CD14-positive monocyte (primary cell): ENCODE data around the gene EEF1AKMT1. TPM values are rescaled to one million over a fixed set of nuclear protein-coding genes. Genes with fewer than 3 reads are reported as not detected.

Experiments
- DNase-seq, 3 donors: peaks; one replicate each; pipeline ENCODE4 v3.0.0-alpha.2; 2011 to 2022
- H2AFZ ChIP-seq: 2 replicates; pipeline ENCODE4 v1.6.0; 2012; ENCODE audit warnings: mild to moderate bottlenecking, low read depth, low read length, inconsistent platforms; ENCODE audit not compliant: insufficient read depth, poor library complexity, severe bottlenecking
- H3K27ac ChIP-seq, 2 donors: 1 replicate in 1 of 2; 2 replicates in 1 of 2; pipeline ENCODE4 v1.5.1; 2012 to 2013; ENCODE audit warnings: low read length in 2 of 2, control low read depth in 1 of 2, inconsistent platforms in 1 of 2, low read depth in 1 of 2, mild to moderate bottlenecking in 1 of 2
- H3K27me3 ChIP-seq, 2 donors: one replicate each; pipeline versions ENCODE4 v1.6.0 to v1.6.1; 2011 to 2013; ENCODE audit warnings: low read length in 2 of 2; ENCODE audit not compliant: control insufficient read depth in 2 of 2, insufficient read depth in 2 of 2
- H3K36me3 ChIP-seq, 2 donors: replicated peaks in 1 of 2; 1 replicate in 1 of 2; 2 replicates in 1 of 2; pipeline versions ENCODE4 v1.5.1 to v1.6.1; 2012 to 2013; ENCODE audit warnings: low read length in 2 of 2, control low read depth in 1 of 2, inconsistent platforms in 1 of 2, mild to moderate bottlenecking in 1 of 2; ENCODE audit not compliant: insufficient read depth in 2 of 2, control insufficient read depth in 1 of 2
- H3K4me1 ChIP-seq, 2 donors: 1 replicate in 1 of 2; 2 replicates in 1 of 2; pipeline versions ENCODE4 v1.5.1 to v1.6.1; 2012 to 2013; ENCODE audit warnings: low read length in 2 of 2, control low read depth in 1 of 2, inconsistent platforms in 1 of 2, mild to moderate bottlenecking in 1 of 2, moderate library complexity in 1 of 2; ENCODE audit not compliant: insufficient read depth in 2 of 2, control insufficient read depth in 1 of 2
- H3K4me2 ChIP-seq: replicated peaks from 2 replicates; pipeline ENCODE3; 2012; ENCODE audit warnings: low read length, moderate library complexity, mild to moderate bottlenecking; ENCODE audit not compliant: poor library complexity, severe bottlenecking; ENCODE audit errors: extremely low read depth
- H3K4me3 ChIP-seq, 3 experiments: fragments of 200-600 bp in 1 of 3; sonication (generic) in 1 of 3; replicated peaks in 1 of 3; 1 replicate in 2 of 3; 2 replicates in 1 of 3; pipeline ENCODE4 v1.5.1; 2011 to 2013; ENCODE audit warnings: low read length in 3 of 3, mild to moderate bottlenecking in 3 of 3, control low read depth in 2 of 3, low read depth in 2 of 3, inconsistent platforms in 1 of 3, moderate library complexity in 1 of 3
- H3K79me2 ChIP-seq: 2 replicates; pipeline ENCODE4 v1.6.0; 2012; ENCODE audit warnings: mild to moderate bottlenecking, control low read depth, inconsistent platforms, low read length, moderate library complexity; ENCODE audit not compliant: insufficient read depth
- H3K9ac ChIP-seq: 2 replicates; pipeline ENCODE4 v1.6.0; 2017; ENCODE audit warnings: low read length, mild to moderate bottlenecking; ENCODE audit not compliant: insufficient read depth, poor library complexity, severe bottlenecking
- H3K9me3 ChIP-seq, 2 donors: replicated peaks in 1 of 2; 1 replicate in 1 of 2; 2 replicates in 1 of 2; pipeline versions ENCODE4 v1.5.1 to v1.6.1; 2012 to 2013; ENCODE audit warnings: low read length in 2 of 2, control low read depth in 1 of 2; ENCODE audit not compliant: control insufficient read depth in 1 of 2, insufficient read depth in 1 of 2
- H4K20me1 ChIP-seq: 2 replicates; pipeline ENCODE4 v1.6.0; 2012; ENCODE audit warnings: mild to moderate bottlenecking, low read length, control low read depth, moderate library complexity; ENCODE audit not compliant: insufficient read depth
- H3K27ac Mint-ChIP-seq, 7 donors: one replicate each; pipeline ENCODE4 v1.8.0; 2020; ENCODE audit warnings: mild to moderate bottlenecking in 7 of 7, mixed read lengths in 7 of 7, moderate library complexity in 6 of 7, inconsistent platforms in 2 of 7
- H3K27me3 Mint-ChIP-seq, 3 donors: one replicate each; pipeline ENCODE4 v1.8.0; 2021 to 2022; ENCODE audit warnings: low read depth in 3 of 3, mild to moderate bottlenecking in 3 of 3, mixed read lengths in 3 of 3, moderate library complexity in 3 of 3, inconsistent platforms in 1 of 3
- H3K36me3 Mint-ChIP-seq, 2 donors: one replicate each; pipeline ENCODE4 v1.8.0; 2020; ENCODE audit warnings: mixed read lengths in 2 of 2, inconsistent platforms in 1 of 2, mild to moderate bottlenecking in 1 of 2
- H3K4me1 Mint-ChIP-seq: one replicate; pipeline ENCODE4 v1.8.0; 2020; ENCODE audit warnings: mild to moderate bottlenecking, mixed read lengths
- H3K4me3 Mint-ChIP-seq, 2 donors: one replicate each; pipeline ENCODE4 v1.8.0; 2020; ENCODE audit warnings: mild to moderate bottlenecking in 2 of 2, mixed read lengths in 2 of 2, moderate library complexity in 1 of 2
- H3K9me3 Mint-ChIP-seq, 7 donors: one replicate each; pipeline ENCODE4 v1.8.0; 2020 to 2022; ENCODE audit warnings: mixed read lengths in 7 of 7, mild to moderate bottlenecking in 6 of 7, moderate library complexity in 6 of 7, inconsistent platforms in 2 of 7
- CTCF ChIP-seq: fragments of 200-600 bp; IDR thresholded peaks from one replicate; pipeline ENCODE4 v1.8.0; 2022; ENCODE audit warnings: antibody characterized with exemption, mild to moderate bottlenecking
- WGBS: methylation state at CpG from one replicate; pipeline ENCODE4 v1.1.5; 2013; ENCODE audit warnings: missing lambda C conversion rate; ENCODE audit not compliant: insufficient coverage; 5-methylcytosine and 5-hydroxymethylcytosine counted together
- intact Hi-C, 2 donors: fragments of 100-400 bp; cut with micrococcal nuclease; formaldehyde crosslinking; loops; one replicate each; pipeline versions ENCODE4 v1.15.0 to v1.15.1; 2023
- polyA plus RNA-seq, 3 donors: library from polyadenylated mRNA; depleted of rRNA in 1 of 3; unstranded in 2 of 3; stranded (reverse) in 1 of 3; fragments of 300-500 nt in 2 of 3; fragments of >200 nt in 1 of 3; fragmentation: Illumina TruSeq in 2 of 3; gene quantifications; 1 replicate in 2 of 3; 2 replicates in 1 of 3; pipeline ENCODE4 v1.2.3, GENCODE V29; 2012 to 2021

The EEF1AKMT1 gene
- polyA plus RNA-seq, 3 donors, result 1.7 to 4.2 (median 4.2) TPM

- H2AFZ ChIP-seq, result peak overlapping the region; percentile 93
- H3K27ac ChIP-seq, result peak overlapping the region in 1 of 2 donors; percentile 81
- Mint-ChIP-seq H3K4me1 (peaks cover 11% of the 10 kb centered on the region), H3K36me3 (peaks cover 17 to 21% of the 10 kb centered on the region in 2 donors), H3K9me3 (peaks cover 4 to 28% (median 19%) of the 10 kb centered on the region in 7 donors), H3K4me3 (peak overlapping the region; percentile 97), H3K27me3 (peaks cover 0 to 5% (median 0%) of the 10 kb centered on the region in 3 donors), H3K27ac (peak overlapping the region; percentile 78 to 98 (median 95))
- H3K4me2 ChIP-seq, result peak overlapping the region; percentile 92
- peaks cover 0 to 14% of the 10 kb centered on the region in 2 donors for H3K36me3 ChIP-seq
- no peak for DNase-seq
- peak overlapping the region; percentile 79 for H3K9ac ChIP-seq
- peak overlapping the region; percentile 78 to 85 (median 84) for H3K4me3 ChIP-seq
- peaks cover 12% of the 10 kb centered on the region for H3K79me2 ChIP-seq
- intact Hi-C loops, result loop anchor here in 1 of 2 donors (5.0 kb wide), 1 partner anchor 830 kb away; the partner anchor contains the start of gene MICU2
- no peak for TF ChIP-seq CTCF
- 68% methylated on average over 2 of the region's 10 CpGs for WGBS
- no peaks in the 10 kb centered on the region for H3K27me3 ChIP-seq
- H3K4me1 ChIP-seq, result peaks cover 15 to 17% of the 10 kb centered on the region in 2 donors
- H4K20me1 ChIP-seq, result no peaks in the 10 kb centered on the region
- H3K9me3 ChIP-seq, result peaks cover 8 to 13% of the 10 kb centered on the region in 2 donors
Measured at GRCh38 chr13:20772401-20773131, 1.2 kb downstream of the EEF1AKMT1 start.

GRCh38 chr13:20769834-20770233, 3.9 kb downstream of the EEF1AKMT1 start:
- H3K4me1 Mint-ChIP-seq, result peaks cover 11% of the 10 kb centered on the region
- Histone ChIP-seq H3K27ac (no peak overlapping the region), H3K4me1 (peaks cover 15 to 17% of the 10 kb centered on the region in 2 donors), H3K9ac (no peak overlapping the region), H3K4me2 (no peak overlapping the region), H3K27me3 (no peaks in the 10 kb centered on the region), H3K4me3 (no peak overlapping the region), H4K20me1 (no peaks in the 10 kb centered on the region), H3K79me2 (peaks cover 12% of the 10 kb centered on the region), H3K36me3 (peaks cover 0 to 14% of the 10 kb centered on the region in 2 donors), H3K9me3 (peaks cover 8 to 15% of the 10 kb centered on the region in 2 donors), H2AFZ (no peak overlapping the region)
- no peak for DNase-seq
- WGBS, result no CpG with 5 or more reads among the region's 1 CpG
- intact Hi-C loops, result loop anchor here in 1 of 2 donors (5.0 kb wide), 1 partner anchor 832 kb away; the partner anchor contains the start of gene MICU2
- H3K36me3 Mint-ChIP-seq, result peaks cover 17 to 26% of the 10 kb centered on the region in 2 donors
- H3K27me3 Mint-ChIP-seq, result peaks cover 0 to 5% (median 0%) of the 10 kb centered on the region in 3 donors
- H3K9me3 Mint-ChIP-seq, result peaks cover 9 to 39% (median 24%) of the 10 kb centered on the region in 7 donors
- H3K4me3 Mint-ChIP-seq, result no peak overlapping the region
- H3K27ac Mint-ChIP-seq, result no peak overlapping the region
- no peak for TF ChIP-seq CTCF
